Prostate gland (tissue), 2 donors: ENCODE data around the gene PIKFYVE. TPM values are rescaled to one million over a fixed set of nuclear protein-coding genes. Genes with fewer than 3 reads are reported as not detected.

Source experiments
- DNase-seq: peaks from one replicate; pipeline ENCODE4 v3.0.0-alpha.2; 2019; ENCODE audit warnings: low spot score
- H3K27ac ChIP-seq, 2 donors: fragments of 200-600 bp; sonication (generic); 2 replicates each; pipeline ENCODE4 v1.5.1; 2017 to 2019
- H3K27me3 ChIP-seq: fragments of 200-600 bp; sonication (generic); replicated peaks from 2 replicates; pipeline ENCODE4 v1.5.1; 2019; ENCODE audit not compliant: insufficient read depth
- H3K36me3 ChIP-seq, 2 donors: fragments of 200-600 bp; sonication (generic); 1 replicate in 1 of 2; 2 replicates in 1 of 2; pipeline versions ENCODE4 v1.5.1 to v1.8.1; 2017 to 2019
- H3K4me1 ChIP-seq: fragments of 200-600 bp; sonication (generic); replicated peaks from 2 replicates; pipeline ENCODE4 v1.5.1; 2019
- H3K4me3 ChIP-seq, 2 donors: fragments of 200-600 bp; sonication (generic); 2 replicates each; pipeline ENCODE4 v1.5.1; 2017 to 2019
- H3K9me3 ChIP-seq: fragments of 200-600 bp; sonication (generic); 2 replicates; pipeline ENCODE4 v1.5.1; 2017
- CTCF ChIP-seq, 4 experiments: fragments of 200-600 bp in 2 of 4; fragments of 450-650 bp in 2 of 4; sonication (generic) in 2 of 4; IDR thresholded peaks; 1 replicate in 3 of 4; 2 replicates in 1 of 4; pipeline ENCODE4 v1.5.1; 2016 to 2019; ENCODE audit warnings: antibody characterized with exemption in 4 of 4, mild to moderate bottlenecking in 2 of 4, moderate library complexity in 2 of 4
- POLR2A ChIP-seq: fragments of 450-650 bp; IDR thresholded peaks from one replicate; pipeline ENCODE4 v1.6.1; 2016; ENCODE audit warnings: antibody characterized with exemption, mild to moderate bottlenecking
- POLR2AphosphoS5 ChIP-seq: sonication (generic); formaldehyde crosslinking; IDR thresholded peaks from one replicate; pipeline ENCODE4 v1.6.1; 2017; ENCODE audit warnings: antibody characterized with exemption
- WGBS: methylation state at CpG from one replicate; pipeline ENCODE4 v1.1.5; 2018; 5-methylcytosine and 5-hydroxymethylcytosine counted together
- intact Hi-C: fragments of 100-400 bp; cut with DNase I; formaldehyde crosslinking; loops from one replicate; pipeline ENCODE4 v1.14.2; 2022
- total RNA-seq, 2 donors: library from RNA; depleted of rRNA; stranded (reverse); fragments of >200 nt; gene quantifications; one replicate each; pipeline ENCODE4 v1.1.0, GENCODE V29; 2016

Gene PIKFYVE
- total RNA-seq, 2 donors from 2014 or later: 26.7 to 47.1 TPM

DNA sequence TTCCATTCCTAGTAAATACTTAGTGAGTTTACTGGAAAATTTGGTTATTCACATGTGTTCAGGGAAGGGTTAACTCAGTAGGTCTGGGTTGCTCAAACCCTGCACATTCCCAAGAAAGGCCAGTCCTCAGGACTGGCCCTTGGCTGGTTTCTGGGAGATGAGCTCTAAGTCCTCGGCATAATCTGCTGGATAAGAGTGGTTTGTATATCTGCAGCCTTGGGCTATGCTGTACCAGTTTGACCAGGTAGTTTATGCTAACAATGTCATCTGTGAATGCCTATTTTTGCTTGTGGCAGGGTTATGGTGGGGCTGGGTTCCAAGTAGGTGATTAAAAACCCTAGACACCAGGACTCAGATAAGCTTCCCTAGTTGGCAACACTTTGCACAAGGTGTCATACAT lies 133.1 kb downstream of the PIKFYVE start:
- H3K27ac ChIP-seq: no peak overlapping the region
- no peak for DNase-seq

DNA sequence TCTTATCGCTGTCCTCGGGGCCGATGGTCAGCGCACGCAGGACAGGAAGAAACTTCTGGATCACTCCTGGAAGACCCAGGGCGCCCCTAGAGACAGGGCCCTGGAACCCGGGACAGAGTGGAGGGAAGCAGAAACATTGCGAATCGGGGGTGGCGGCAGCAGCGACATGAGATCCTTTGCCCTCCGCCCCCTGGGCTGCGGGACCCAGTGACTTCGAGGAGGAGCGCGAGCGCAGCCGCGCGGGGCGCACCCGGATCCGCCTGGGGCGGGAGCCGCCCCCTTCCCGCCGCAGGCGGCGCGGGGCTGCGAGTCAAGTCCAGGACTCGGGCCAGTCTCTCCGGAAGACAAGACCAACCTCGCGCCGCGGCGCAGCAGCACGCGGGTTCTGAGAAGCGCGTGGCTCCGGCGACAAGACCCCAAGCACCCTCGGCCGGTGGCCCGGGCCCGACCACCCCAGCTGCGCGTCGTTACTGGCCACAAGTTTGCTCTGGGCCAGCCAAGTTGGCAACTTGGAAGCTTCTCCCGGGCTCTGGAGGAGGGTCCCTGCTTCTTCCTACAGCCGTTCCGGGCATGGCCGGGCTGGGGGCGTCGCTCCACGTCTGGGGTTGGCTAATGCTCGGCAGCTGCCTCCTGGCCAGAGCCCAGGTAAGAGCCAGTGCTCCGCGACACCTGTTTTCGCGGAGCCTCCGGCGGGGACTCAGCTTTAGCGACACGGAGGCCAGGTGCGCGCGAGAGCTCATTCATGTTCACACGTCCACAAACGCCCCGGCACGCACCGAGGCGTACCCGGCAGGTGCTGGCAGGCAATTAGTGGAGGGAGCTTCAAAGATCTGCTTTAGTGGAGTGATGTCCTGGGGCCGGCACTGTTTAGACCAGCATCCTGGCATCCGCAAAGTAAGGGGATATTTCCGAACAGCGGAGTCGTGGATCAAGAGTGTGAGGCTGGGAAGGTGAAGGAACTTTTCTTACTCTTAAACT lies 140.7 kb downstream of the PIKFYVE start, which contains the start of gene PTH2R:
TSS of gene PTH2R (plus strand) at position 319 of the 978 bp plus-strand sequence. CDS start at position 571, 252 bp downstream.
- intact Hi-C loops: loop anchor here (10.0 kb wide), 1 partner anchor 798 kb away; no protein-coding TSS in a partner anchor
- no peak for DNase-seq
- no peak for TF ChIP-seq POLR2A
- no peak for TF ChIP-seq CTCF (IDR thresholded peaks at IDR 0.05)
- TF ChIP-seq POLR2AphosphoS5: no peak
- H3K27ac ChIP-seq: no peak within 1 kb of the TSS
- no peaks in the 10 kb centered on the region for H3K36me3 ChIP-seq
- 4% methylated on average over 73 of the region's 82 CpGs for WGBS
- peak within 1 kb of the TSS; percentile 8 to 27 for H3K4me3 ChIP-seq
- H3K9me3 ChIP-seq: no peaks in the 10 kb centered on the region
- H3K4me1 ChIP-seq: peaks cover 4% of the 10 kb centered on the region
- H3K27me3 ChIP-seq: no peaks in the 10 kb centered on the region

More for the DNA sequence above, 133.1 kb downstream of the PIKFYVE start:
- Histone ChIP-seq H3K36me3 (no peaks in the 10 kb centered on the region), H3K4me1 (no peaks in the 10 kb centered on the region), H3K27me3 (no peaks in the 10 kb centered on the region), H3K4me3 (no peak overlapping the region), H3K9me3 (no peaks in the 10 kb centered on the region)
- no peak for TF ChIP-seq CTCF (IDR thresholded peaks at IDR 0.05)
- TF ChIP-seq POLR2A: no peak
- TF ChIP-seq POLR2AphosphoS5: no peak
- WGBS: 27% methylated on average over 1 of the region's 1 CpG
- intact Hi-C loops: loop anchor here (10.0 kb wide), 1 partner anchor 936 kb away; no protein-coding TSS in a partner anchor

GRCh38 chr2:208407667-208408066 lies 141.6 kb downstream of the PIKFYVE start:
- no peak for DNase-seq
- intact Hi-C loops: loop anchor here (10.0 kb wide), 1 partner anchor 797 kb away; no protein-coding TSS in a partner anchor
- H3K27me3 ChIP-seq: no peaks in the 10 kb centered on the region
- no peaks in the 10 kb centered on the region for H3K36me3 ChIP-seq
- H3K27ac ChIP-seq: no peak overlapping the region
- 5% methylated on average over 9 of the region's 9 CpGs for WGBS
- H3K9me3 ChIP-seq: no peaks in the 10 kb centered on the region
- peak in 1 of 4 experiments; percentile 33 for TF ChIP-seq CTCF (IDR thresholded peaks at IDR 0.05)
- no peak for TF ChIP-seq POLR2AphosphoS5
- no peak for TF ChIP-seq POLR2A
- no peak overlapping the region for H3K4me3 ChIP-seq
- peaks cover 4% of the 10 kb centered on the region for H3K4me1 ChIP-seq

Other genes with a start within 250 kb of the PIKFYVE start
- gene PLEKHM3, start 240.7 kb upstream of the PIKFYVE start, total RNA-seq: 10 to 100 TPM; 17.0 to 28.6 TPM
- gene CRYGD, start 141.7 kb upstream of the PIKFYVE start, total RNA-seq: not detected
- gene CRYGC, start 136.4 kb upstream of the PIKFYVE start, total RNA-seq: 1 to 10 TPM in 1 of 2 donors, not detected in 1; 1.3 TPM
- not detected for gene CRYGB, start 120.1 kb upstream of the PIKFYVE start, total RNA-seq
- gene CRYGA, start 102.7 kb upstream of the PIKFYVE start, total RNA-seq: not detected
- not detected for gene C2orf80, start 76.2 kb upstream of the PIKFYVE start, total RNA-seq
- gene IDH1, start 11.2 kb upstream of the PIKFYVE start, total RNA-seq: 100 to 1,000 TPM; 103 to 314 TPM
- under 1 TPM; 0.09 to 0.34 TPM for gene PTH2R, start 140.5 kb downstream of the PIKFYVE start, total RNA-seq